ENCODE data around the gene EP400. TPM values are rescaled to one million over a fixed set of nuclear protein-coding genes. Genes with fewer than 3 reads are reported as not detected.
"Not testable (repeated sequence)": the region's sequence is repeated elsewhere in the genome, so short reads cannot be mapped to it uniquely, and the experiment has no call there.

Gene EP400
- total RNA-seq, 4 donors from 2014 or later, result 10.1 to 23.0 (median 20.9) TPM

DNA sequence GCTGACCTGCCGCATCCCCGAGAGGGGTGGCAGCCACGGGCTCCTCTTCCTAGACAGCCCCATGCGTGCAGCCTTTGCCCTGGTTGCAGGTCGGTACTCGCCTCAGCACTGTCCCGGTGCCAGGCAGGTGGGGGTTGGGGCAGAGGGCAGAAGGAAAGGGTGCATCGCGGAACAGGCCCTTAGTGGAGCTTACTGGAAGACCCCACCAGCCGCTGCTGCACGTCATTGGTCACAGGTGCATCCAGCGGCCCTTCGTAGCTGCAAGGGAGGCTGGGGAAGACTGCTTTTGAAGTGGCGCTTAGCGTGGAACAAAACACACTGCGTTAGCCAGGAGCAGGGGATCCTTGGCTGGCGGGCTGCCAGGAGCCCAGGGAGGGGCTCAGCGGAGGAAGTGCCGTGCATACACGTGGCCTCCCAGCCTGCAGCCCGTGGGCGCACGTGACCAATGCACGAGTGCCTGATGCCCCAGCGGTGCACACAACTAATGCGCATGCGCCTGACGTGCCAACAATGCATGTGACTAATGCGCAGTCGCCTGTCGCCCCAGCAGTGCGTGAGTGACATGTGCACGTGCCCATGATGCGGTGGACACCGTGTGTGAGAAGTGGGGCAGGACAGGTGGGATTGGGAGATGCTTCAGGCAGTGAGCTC lies 5.0 kb upstream of the EP400 start:
- Histone ChIP-seq H3K9me3 (no peaks in the 10 kb centered on the region), H3K4me1 (peaks cover 0 to 21% (median 3%) of the 10 kb centered on the region in 3 donors), H3K4me3 (no peak overlapping the region), H3K27ac (no peak overlapping the region), H3K36me3 (peaks cover 0 to 47% (median 9%) of the 10 kb centered on the region in 3 donors), H3K27me3 (no peaks in the 10 kb centered on the region)
- no peak for DNase-seq
- intact Hi-C loops (cut with DNase I), result loop anchor here (10.0 kb wide), 1 partner anchor 50 kb away; the partner anchor contains the start of gene ULK1
- 84 to 85% methylated on average over 4 to 15 of the region's 35 CpGs for whole genome bisulfite sequencing, 2 donors
- TF ChIP-seq POLR2A (IDR thresholded peaks at IDR 0.05), result no peak
- TF ChIP-seq, protein P1, sequence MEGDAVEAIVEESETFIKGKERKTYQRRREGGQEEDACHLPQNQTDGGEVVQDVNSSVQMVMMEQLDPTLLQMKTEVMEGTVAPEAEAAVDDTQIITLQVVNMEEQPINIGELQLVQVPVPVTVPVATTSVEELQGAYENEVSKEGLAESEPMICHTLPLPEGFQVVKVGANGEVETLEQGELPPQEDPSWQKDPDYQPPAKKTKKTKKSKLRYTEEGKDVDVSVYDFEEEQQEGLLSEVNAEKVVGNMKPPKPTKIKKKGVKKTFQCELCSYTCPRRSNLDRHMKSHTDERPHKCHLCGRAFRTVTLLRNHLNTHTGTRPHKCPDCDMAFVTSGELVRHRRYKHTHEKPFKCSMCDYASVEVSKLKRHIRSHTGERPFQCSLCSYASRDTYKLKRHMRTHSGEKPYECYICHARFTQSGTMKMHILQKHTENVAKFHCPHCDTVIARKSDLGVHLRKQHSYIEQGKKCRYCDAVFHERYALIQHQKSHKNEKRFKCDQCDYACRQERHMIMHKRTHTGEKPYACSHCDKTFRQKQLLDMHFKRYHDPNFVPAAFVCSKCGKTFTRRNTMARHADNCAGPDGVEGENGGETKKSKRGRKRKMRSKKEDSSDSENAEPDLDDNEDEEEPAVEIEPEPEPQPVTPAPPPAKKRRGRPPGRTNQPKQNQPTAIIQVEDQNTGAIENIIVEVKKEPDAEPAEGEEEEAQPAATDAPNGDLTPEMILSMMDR (IDR thresholded peaks at IDR 0.05), result no peak

DNA sequence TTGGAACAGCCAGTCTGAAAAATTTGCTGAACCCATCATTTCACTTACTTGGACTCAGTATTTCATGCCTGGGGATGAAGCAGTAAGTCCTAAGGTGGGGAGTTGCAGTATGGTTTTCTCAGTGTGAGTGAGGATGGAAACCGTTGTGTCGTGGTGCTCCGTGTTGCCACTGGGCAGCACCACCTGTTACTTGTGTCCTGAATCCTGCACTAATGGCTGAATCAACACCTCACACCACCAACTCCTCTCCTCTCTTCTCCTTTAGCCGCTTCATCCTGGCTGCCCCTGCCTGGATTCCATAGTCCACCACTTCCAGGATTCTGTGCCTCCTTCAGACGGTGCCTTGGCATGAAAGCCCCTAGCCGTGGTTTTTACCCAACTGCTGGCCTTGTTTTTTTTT lies 3.0 kb upstream of the EP400 start:
- TF ChIP-seq, protein P1 (IDR thresholded peaks at IDR 0.05), result no peak
- intact Hi-C loops (cut with DNase I), result loop anchor here (10.0 kb wide), 1 partner anchor 52 kb away; the partner anchor contains the start of gene ULK1
- H3K4me1 ChIP-seq, result peaks cover 3 to 23% (median 11%) of the 10 kb centered on the region in 3 donors
- no peak overlapping the region for H3K4me3 ChIP-seq
- H3K27me3 ChIP-seq, result no peaks in the 10 kb centered on the region
- 71 to 73% methylated on average over 6 of the region's 6 CpGs for WGBS, 2 donors
- DNase-seq, result no peak
- no peaks in the 10 kb centered on the region for H3K9me3 ChIP-seq
- H3K36me3 ChIP-seq, result peaks cover 0 to 34% (median 3%) of the 10 kb centered on the region in 3 donors
- H3K27ac ChIP-seq, result no peak overlapping the region

DNA sequence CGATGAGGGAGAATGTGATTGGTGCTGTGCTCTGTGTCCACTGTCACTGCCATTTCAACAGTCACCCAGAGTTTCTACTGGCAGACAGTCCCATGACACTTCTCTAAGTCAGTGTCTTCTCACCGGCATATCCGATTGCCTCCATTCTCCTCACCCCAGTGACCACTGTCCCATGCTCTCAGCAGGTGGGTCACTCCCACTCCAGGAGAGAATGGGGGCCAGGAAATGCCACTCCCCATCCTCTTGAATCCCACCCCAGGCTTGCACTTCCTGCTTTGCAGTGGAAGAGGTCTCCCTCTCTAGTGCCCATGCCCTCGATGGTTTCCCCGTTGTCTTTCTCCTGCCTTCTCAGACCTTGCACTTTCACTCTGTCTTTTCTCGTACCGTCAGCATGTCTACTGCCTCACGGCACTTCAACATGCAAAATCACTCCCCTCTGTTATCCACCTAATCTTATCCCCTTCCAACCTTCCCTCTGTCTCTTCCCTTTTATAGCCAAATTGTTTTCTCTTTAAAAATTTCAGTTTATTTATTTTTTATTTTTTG lies 2.2 kb upstream of the EP400 start:
- DNase-seq, result no peak
- no peak overlapping the region for H3K4me3 ChIP-seq
- H3K36me3 ChIP-seq, result peaks cover 0 to 26% (median 0%) of the 10 kb centered on the region in 3 donors
- H3K4me1 ChIP-seq, result peaks cover 3 to 31% (median 15%) of the 10 kb centered on the region in 3 donors
- H3K27me3 ChIP-seq, result no peaks in the 10 kb centered on the region
- no peak for TF ChIP-seq POLR2A (IDR thresholded peaks at IDR 0.05)
- TF ChIP-seq, protein P1 (IDR thresholded peaks at IDR 0.05), result no peak
- 47 to 55% methylated on average over 8 of the region's 8 CpGs for WGBS, 2 donors
- no peaks in the 10 kb centered on the region for H3K9me3 ChIP-seq
- intact Hi-C loops (cut with DNase I), result loop anchor here (10.0 kb wide), 1 partner anchor 53 kb away; the partner anchor contains the start of gene ULK1
- H3K27ac ChIP-seq, result no peak overlapping the region

DNA sequence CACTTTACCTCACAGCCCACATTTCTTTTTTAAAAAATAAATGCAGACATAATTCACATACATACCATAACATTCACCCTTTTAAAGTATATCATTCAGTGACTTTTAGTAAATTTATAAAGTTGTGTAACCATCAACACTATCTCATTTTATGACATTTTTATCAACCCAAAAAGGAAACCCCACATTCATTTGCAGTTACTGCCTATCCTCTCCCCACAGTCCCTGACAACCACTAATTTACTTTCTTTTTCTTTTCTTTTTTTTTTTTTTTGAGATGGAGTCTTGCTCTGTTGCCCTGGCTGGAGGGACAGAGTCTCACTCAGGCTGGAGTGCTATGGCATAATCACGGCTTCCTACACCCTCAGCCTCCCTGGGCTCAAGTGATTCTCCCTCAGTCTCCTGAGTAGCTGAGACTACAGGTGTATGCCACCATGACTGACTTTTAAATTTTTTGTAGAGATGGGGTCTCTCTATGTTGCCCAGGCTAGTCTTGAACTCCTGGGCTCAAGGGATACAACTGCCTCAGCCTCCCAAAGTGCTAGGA lies 1.5 kb upstream of the EP400 start:
- H3K4me3 ChIP-seq, result no peak overlapping the region
- H3K27me3 ChIP-seq, result no peaks in the 10 kb centered on the region
- intact Hi-C loops (cut with DNase I), result loop anchor here (10.0 kb wide), 1 partner anchor 53 kb away; the partner anchor contains the start of gene ULK1
- H3K27ac ChIP-seq, result peak overlapping the region in 3 of 4 donors; percentile 68 to 89 (median 87)
- TF ChIP-seq, protein P1 (IDR thresholded peaks at IDR 0.05), result no peak
- TF ChIP-seq POLR2A (IDR thresholded peaks at IDR 0.05), result no peak
- no peaks in the 10 kb centered on the region for H3K9me3 ChIP-seq
- no peak for DNase-seq
- 29 to 80% methylated on average over 1 of the region's 1 CpG for WGBS, 2 donors
- H3K4me1 ChIP-seq, result peaks cover 3 to 38% (median 18%) of the 10 kb centered on the region in 3 donors
- peaks cover 0 to 19% (median 0%) of the 10 kb centered on the region in 3 donors for H3K36me3 ChIP-seq

DNA sequence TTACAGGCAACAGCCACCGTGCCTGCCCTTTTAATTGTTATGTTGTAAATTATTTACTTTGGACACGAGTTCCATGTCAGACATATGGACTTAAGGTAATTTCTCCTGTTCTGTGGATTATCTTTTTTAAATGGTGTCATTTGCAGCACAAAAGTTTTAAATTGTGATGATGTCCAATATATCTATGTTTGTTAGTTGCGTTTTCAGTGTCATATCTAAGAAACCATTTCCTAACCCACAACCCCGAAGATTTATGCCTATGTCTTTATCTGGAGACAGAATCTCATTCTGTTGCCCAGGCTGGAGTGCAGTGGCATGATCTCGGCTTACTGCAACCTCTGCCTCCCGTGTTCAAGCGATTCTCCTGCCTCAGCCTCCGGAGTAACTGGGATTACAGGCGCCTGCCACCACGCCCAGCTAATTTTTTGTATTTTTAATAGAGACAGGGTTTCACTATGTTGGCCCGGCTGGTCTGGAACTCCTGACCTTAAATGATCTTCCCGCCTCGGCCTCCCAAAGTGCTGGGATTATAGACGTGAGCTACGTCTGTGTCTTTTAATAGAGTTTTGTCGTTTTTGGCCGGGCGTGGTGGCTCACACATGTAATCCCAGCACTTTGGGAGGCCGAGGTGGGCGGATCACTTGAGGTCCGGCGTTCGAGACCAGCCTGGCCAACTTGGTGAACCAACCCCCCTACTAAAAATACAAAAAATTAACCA lies 870 bp upstream of the EP400 start:
- WGBS, 2 donors, result 29 to 39% methylated on average over 16 to 22 of the region's 23 CpGs
- H3K9me3 ChIP-seq, DNase-seq, H3K27me3 ChIP-seq: not testable (repeated sequence)
- intact Hi-C loops (cut with DNase I), result loop anchor here (10.0 kb wide), 1 partner anchor 54 kb away; the partner anchor contains the start of gene ULK1
- Histone ChIP-seq H3K4me3 (peak overlapping the region; percentile 77 to 100 (median 92)), H3K4me1 (peaks cover 3 to 40% (median 19%) of the 10 kb centered on the region in 3 donors), H3K27ac (peak overlapping the region; percentile 68 to 89 (median 86)), H3K36me3 (peaks cover 0 to 12% (median 0%) of the 10 kb centered on the region in 3 donors)
